ENCODE measurements around the gene YPEL3. TPM values are rescaled to one million over a fixed set of nuclear protein-coding genes. Genes with fewer than 3 reads are reported as not detected.

YPEL3 gene
- total and polyA plus RNA-seq, 2 of the 8 experiments (the other 6 are each of a cell fraction or from before 2014, with no cell fraction given), result 40.3 to 53.3 TPM

- Histone ChIP-seq H2BK15ac (ENCODE audit: low read length) (no peak overlapping the region), H4K8ac (ENCODE audit: extremely low read depth, insufficient read depth, low read length) (peak overlapping the region; percentile 45), H3K18ac (ENCODE audit: extremely low read depth, low read length) (peak overlapping the region; percentile 100), H3K36me3 (ENCODE audit: control insufficient read depth in 2 of 4, insufficient read depth in 4 of 4, low read length in 3 of 4) (peaks cover 12 to 27% (median 26%) of the 10 kb centered on the region in 4 experiments), H3K4me1 (replicated peaks in 1 of 4; ENCODE audit: control insufficient read depth in 3 of 4, insufficient read depth in 4 of 4, low read length in 3 of 4) (peaks cover 6 to 27% (median 15%) of the 10 kb centered on the region in 4 experiments), H3K14ac (ENCODE audit: insufficient read length) (no peak overlapping the region), H2BK12ac (ENCODE audit: low read depth, low read length) (0 out of 2 replicates have a peak overlapping the region, but pooled peaks have one; percentile 92), H2AFZ (ENCODE audit: low read length) (no peak overlapping the region), H3K27me3 (replicated peaks in 1 of 4; ENCODE audit: control insufficient read depth in 3 of 4, extremely low read depth in 1 of 4, insufficient read depth in 3 of 4, low read length in 3 of 4) (no peaks in the 10 kb centered on the region), H4K5ac (ENCODE audit: insufficient read length, low read depth, low read length) (peak overlapping the region; percentile 100), H3K9me3 (ENCODE audit: insufficient read depth in 2 of 2, low read depth in 1 of 2, low read length in 1 of 2) (no peaks in the 10 kb centered on the region), H2AK5ac (ENCODE audit: low read depth, low read length) (no peak overlapping the region), H3K9ac (replicated peaks in 1 of 4; ENCODE audit: extremely low read depth in 1 of 4, low read depth in 3 of 4, low read length in 3 of 4) (peak overlapping the region; percentile 59 to 77 (median 74)), H4K91ac (replicated peaks; ENCODE audit: insufficient read length, low read length) (peak overlapping the region; percentile 73), H3K79me2 (ENCODE audit: control insufficient read depth in 1 of 2, insufficient read depth in 2 of 2, low read length in 2 of 2) (peaks cover 15 to 30% of the 10 kb centered on the region in 2 experiments), H4K20me1 (replicated peaks in 1 of 2; ENCODE audit: control insufficient read depth in 1 of 2, insufficient read depth in 2 of 2, low read length in 2 of 2) (peaks cover 10 to 31% of the 10 kb centered on the region in 2 experiments), H3K27ac (ENCODE audit: low read depth, low read length) (peak overlapping the region; percentile 84), H3K4me2 (ENCODE audit: insufficient read depth in 1 of 2, low read depth in 2 of 2, low read length in 2 of 2) (peak overlapping the region; percentile 73 to 81), H3K23me2 (ENCODE audit: low read depth, low read length) (peaks cover 18% of the 10 kb centered on the region), H3K4ac (replicated peaks; ENCODE audit: insufficient read length, low read depth, low read length) (peak overlapping the region; percentile 80), H3K56ac (replicated peaks; ENCODE audit: insufficient read length, low read depth, low read length) (peak overlapping the region; percentile 96), H2BK20ac (ENCODE audit: low read length) (no peak overlapping the region), H3K4me3 (ENCODE audit: extremely low read depth in 1 of 4, insufficient read depth in 2 of 4, low read depth in 3 of 4, low read length in 4 of 4) (peak overlapping the region; percentile 71 to 92 (median 88)), H2BK5ac (ENCODE audit: low read depth, low read length) (peak overlapping the region; percentile 100), H2BK120ac (replicated peaks; ENCODE audit: low read depth, low read length) (peak overlapping the region; percentile 91), H3K23ac (ENCODE audit: insufficient read length) (no peak overlapping the region), H3K79me1 (ENCODE audit: low read depth, low read length) (peaks cover 9% of the 10 kb centered on the region; the same call in 1 of the 2 replicates)
- WGBS, 2 experiments (ENCODE audit: extremely low coverage in 1 of 2, insufficient coverage in 1 of 2, insufficient read length in 1 of 2, insufficient replicate concordance in 2 of 2, low coverage in 1 of 2, low lambda C conversion rate in 2 of 2, missing lambda C conversion rate in 1 of 2), result 0% methylated on average over 10 of the region's 25 CpGs; no CpG with 5 or more reads in 1 of the 2 experiments
- DNase-seq (ENCODE audit: low read depth in 1 of 2, low spot score in 2 of 2), result no peak
- TF ChIP-seq HDAC6 (IDR thresholded peaks at IDR 0.05; ENCODE audit: low read depth, low read length) (no peak), TAF1 (IDR thresholded peaks at IDR 0.05; ENCODE audit: low read depth, low read length) (peak; percentile 53; the same call in 1 of the 2 replicates), POLR2AphosphoS5 (IDR thresholded peaks at IDR 0.05; ENCODE audit: low read depth, low read length) (no peak), NRF1 (IDR thresholded peaks at IDR 0.05; ENCODE audit: low read depth, low read length) (peak; percentile 81; the same call in 1 of the 2 replicates), CREB1 (IDR thresholded peaks at IDR 0.05) (no peak), PHF8 (conservative IDR thresholded peaks at IDR 0.05; ENCODE audit: low read depth, low read length) (no peak)
- POLR2A ChIA-PET (ENCODE audit: partially characterized antibody), result interaction anchor here (0.7 to 21.2 kb wide), 17 partner anchors 10 to 355 kb away, joined by 3 to 353 read pairs (median 5); partner anchors contain the start of genes CD2BP2, PPP4C, TAOK2 and TBX6
- CTCF ChIA-PET (ENCODE audit: partially characterized antibody), result interaction anchor here (0.6 to 7.3 kb wide), 5 partner anchors 7 to 28 kb away, joined by 3 to 51 read pairs (median 3); partner anchors contain the start of gene TBX6
- no peak for FAIRE-seq
These were observed 31.3 kb downstream of the YPEL3 start for GRCh38 chr16:30064729-30065101.
